Measurements from ENCODE around the gene CYP27C1.

DNA sequence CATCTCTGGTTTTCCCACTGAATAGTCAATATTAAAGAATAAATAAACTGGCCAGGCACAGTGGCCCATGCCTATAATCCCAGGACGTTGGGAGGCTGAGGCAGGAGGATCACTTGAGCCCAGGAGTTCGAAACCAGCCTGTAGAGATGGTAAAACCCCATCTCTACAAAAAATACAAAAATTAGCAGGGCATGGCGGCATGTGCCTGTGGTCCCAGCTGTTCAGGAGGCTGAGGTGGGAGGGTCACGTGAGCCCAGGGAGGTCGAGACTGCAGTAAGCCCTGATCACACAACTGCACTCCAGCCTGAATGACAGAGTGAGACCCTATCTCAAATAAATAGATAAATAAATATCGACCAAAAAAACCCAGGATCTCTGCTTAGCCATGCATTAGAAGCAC is 63.0 kb downstream of the CYP27C1 start:
- TF ChIP-seq, protein P1, sequence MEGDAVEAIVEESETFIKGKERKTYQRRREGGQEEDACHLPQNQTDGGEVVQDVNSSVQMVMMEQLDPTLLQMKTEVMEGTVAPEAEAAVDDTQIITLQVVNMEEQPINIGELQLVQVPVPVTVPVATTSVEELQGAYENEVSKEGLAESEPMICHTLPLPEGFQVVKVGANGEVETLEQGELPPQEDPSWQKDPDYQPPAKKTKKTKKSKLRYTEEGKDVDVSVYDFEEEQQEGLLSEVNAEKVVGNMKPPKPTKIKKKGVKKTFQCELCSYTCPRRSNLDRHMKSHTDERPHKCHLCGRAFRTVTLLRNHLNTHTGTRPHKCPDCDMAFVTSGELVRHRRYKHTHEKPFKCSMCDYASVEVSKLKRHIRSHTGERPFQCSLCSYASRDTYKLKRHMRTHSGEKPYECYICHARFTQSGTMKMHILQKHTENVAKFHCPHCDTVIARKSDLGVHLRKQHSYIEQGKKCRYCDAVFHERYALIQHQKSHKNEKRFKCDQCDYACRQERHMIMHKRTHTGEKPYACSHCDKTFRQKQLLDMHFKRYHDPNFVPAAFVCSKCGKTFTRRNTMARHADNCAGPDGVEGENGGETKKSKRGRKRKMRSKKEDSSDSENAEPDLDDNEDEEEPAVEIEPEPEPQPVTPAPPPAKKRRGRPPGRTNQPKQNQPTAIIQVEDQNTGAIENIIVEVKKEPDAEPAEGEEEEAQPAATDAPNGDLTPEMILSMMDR (IDR thresholded peaks at IDR 0.05 in 4 of 5, conservative IDR thresholded peaks at IDR 0.05 in 1 of 5): no peak
- TF ChIP-seq POLR2A (IDR thresholded peaks at IDR 0.05): no peak
